ENCODE data around the gene SPRR1A.

DNA sequence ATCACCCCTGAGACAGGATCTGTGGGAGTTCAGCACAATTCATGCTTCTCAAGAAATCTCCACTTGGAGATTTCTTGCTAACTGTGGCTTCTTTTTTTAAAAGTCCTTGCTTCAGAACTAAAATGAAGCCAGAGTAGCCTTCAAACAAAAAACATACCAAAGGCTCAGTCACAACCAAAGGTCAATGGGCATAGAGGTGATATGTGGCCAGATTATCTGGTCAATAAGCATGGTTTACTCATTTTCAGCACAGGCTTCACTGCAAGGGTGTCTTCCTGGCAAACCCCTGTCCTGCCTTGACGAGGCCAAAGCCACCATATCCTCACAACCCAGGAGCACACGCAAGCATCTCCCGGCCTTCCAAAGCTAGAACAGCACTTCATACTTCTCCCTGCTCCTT is 24.6 kb upstream of the SPRR1A start:
- TF ChIP-seq, protein P1, sequence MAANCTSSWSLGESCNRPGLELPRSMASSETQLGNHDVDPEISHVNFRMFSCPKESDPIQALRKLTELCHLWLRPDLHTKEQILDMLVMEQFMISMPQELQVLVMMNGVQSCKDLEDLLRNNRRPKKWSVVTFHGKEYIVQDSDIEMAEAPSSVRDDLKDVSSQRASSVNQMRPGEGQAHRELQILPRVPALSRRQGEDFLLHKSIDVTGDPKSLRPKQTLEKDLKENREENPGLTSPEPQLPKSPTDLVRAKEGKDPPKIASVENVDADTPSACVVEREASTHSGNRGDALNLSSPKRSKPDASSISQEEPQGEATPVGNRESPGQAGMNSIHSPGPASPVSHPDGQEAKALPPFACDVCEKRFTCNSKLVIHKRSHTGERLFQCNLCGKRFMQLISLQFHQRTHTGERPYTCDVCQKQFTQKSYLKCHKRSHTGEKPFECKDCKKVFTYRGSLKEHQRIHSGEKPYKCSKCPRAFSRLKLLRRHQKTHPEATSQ (tag by site-specific recombination; IDR thresholded peaks at IDR 0.05) = no peak
- TF ChIP-seq, protein P2, sequence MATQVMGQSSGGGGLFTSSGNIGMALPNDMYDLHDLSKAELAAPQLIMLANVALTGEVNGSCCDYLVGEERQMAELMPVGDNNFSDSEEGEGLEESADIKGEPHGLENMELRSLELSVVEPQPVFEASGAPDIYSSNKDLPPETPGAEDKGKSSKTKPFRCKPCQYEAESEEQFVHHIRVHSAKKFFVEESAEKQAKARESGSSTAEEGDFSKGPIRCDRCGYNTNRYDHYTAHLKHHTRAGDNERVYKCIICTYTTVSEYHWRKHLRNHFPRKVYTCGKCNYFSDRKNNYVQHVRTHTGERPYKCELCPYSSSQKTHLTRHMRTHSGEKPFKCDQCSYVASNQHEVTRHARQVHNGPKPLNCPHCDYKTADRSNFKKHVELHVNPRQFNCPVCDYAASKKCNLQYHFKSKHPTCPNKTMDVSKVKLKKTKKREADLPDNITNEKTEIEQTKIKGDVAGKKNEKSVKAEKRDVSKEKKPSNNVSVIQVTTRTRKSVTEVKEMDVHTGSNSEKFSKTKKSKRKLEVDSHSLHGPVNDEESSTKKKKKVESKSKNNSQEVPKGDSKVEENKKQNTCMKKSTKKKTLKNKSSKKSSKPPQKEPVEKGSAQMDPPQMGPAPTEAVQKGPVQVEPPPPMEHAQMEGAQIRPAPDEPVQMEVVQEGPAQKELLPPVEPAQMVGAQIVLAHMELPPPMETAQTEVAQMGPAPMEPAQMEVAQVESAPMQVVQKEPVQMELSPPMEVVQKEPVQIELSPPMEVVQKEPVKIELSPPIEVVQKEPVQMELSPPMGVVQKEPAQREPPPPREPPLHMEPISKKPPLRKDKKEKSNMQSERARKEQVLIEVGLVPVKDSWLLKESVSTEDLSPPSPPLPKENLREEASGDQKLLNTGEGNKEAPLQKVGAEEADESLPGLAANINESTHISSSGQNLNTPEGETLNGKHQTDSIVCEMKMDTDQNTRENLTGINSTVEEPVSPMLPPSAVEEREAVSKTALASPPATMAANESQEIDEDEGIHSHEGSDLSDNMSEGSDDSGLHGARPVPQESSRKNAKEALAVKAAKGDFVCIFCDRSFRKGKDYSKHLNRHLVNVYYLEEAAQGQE (tag by site-specific recombination; IDR thresholded peaks at IDR 0.05) = no peak
- TF ChIP-seq ZNF274 (IDR thresholded peaks at IDR 0.05; ENCODE audit: low read length) = no peak
- TF ChIP-seq ZNF274 (tag by site-specific recombination; IDR thresholded peaks at IDR 0.05; ENCODE audit: borderline replicate concordance) = no peak
- TF ChIP-seq ZNF521 (tag by site-specific recombination; IDR thresholded peaks at IDR 0.05) = no peak
- TF ChIP-seq, protein P3, sequence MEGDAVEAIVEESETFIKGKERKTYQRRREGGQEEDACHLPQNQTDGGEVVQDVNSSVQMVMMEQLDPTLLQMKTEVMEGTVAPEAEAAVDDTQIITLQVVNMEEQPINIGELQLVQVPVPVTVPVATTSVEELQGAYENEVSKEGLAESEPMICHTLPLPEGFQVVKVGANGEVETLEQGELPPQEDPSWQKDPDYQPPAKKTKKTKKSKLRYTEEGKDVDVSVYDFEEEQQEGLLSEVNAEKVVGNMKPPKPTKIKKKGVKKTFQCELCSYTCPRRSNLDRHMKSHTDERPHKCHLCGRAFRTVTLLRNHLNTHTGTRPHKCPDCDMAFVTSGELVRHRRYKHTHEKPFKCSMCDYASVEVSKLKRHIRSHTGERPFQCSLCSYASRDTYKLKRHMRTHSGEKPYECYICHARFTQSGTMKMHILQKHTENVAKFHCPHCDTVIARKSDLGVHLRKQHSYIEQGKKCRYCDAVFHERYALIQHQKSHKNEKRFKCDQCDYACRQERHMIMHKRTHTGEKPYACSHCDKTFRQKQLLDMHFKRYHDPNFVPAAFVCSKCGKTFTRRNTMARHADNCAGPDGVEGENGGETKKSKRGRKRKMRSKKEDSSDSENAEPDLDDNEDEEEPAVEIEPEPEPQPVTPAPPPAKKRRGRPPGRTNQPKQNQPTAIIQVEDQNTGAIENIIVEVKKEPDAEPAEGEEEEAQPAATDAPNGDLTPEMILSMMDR (tag by site-specific recombination; IDR thresholded peaks at IDR 0.05) = no peak
- no peak for TF ChIP-seq ZNF501 (tag by site-specific recombination; IDR thresholded peaks at IDR 0.05)
- TF ChIP-seq, protein P4, sequence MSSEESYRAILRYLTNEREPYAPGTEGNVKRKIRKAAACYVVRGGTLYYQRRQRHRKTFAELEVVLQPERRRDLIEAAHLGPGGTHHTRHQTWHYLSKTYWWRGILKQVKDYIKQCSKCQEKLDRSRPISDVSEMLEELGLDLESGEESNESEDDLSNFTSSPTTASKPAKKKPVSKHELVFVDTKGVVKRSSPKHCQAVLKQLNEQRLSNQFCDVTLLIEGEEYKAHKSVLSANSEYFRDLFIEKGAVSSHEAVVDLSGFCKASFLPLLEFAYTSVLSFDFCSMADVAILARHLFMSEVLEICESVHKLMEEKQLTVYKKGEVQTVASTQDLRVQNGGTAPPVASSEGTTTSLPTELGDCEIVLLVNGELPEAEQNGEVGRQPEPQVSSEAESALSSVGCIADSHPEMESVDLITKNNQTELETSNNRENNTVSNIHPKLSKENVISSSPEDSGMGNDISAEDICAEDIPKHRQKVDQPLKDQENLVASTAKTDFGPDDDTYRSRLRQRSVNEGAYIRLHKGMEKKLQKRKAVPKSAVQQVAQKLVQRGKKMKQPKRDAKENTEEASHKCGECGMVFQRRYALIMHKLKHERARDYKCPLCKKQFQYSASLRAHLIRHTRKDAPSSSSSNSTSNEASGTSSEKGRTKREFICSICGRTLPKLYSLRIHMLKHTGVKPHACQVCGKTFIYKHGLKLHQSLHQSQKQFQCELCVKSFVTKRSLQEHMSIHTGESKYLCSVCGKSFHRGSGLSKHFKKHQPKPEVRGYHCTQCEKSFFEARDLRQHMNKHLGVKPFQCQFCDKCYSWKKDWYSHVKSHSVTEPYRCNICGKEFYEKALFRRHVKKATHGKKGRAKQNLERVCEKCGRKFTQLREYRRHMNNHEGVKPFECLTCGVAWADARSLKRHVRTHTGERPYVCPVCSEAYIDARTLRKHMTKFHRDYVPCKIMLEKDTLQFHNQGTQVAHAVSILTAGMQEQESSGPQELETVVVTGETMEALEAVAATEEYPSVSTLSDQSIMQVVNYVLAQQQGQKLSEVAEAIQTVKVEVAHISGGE (tag by site-specific recombination; conservative IDR thresholded peaks at IDR 0.05; ENCODE audit: low read depth) = no peak
- TF ChIP-seq, protein P5, sequence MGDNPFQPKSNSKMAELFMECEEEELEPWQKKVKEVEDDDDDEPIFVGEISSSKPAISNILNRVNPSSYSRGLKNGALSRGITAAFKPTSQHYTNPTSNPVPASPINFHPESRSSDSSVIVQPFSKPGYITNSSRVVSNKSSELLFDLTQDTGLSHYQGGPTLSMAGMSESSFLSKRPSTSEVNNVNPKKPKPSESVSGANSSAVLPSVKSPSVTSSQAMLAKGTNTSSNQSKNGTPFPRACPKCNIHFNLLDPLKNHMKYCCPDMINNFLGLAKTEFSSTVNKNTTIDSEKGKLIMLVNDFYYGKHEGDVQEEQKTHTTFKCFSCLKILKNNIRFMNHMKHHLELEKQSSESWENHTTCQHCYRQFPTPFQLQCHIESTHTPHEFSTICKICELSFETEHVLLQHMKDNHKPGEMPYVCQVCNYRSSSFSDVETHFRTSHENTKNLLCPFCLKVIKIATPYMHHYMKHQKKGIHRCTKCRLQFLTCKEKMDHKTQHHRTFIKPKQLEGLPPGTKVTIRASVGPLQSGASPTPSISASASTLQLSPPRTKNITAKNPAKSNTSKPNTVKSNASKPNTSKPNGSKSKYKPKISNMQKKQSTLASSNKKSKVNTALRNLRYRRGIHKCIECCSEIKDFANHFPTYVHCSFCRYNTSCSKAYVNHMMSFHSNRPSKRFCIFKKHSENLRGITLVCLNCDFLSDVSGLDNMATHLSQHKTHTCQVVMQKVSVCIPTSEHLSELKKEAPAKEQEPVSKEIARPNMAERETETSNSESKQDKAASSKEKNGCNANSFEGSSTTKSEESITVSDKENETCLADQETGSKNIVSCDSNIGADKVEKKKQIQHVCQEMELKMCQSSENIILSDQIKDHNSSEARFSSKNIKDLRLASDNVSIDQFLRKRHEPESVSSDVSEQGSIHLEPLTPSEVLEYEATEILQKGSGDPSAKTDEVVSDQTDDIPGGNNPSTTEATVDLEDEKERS (tag by site-specific recombination; IDR thresholded peaks at IDR 0.05) = no peak

All from HEK293 (cell line).